Astrocyte (in vitro differentiated cells and primary cell): ENCODE data around the gene YIF1A.

Source experiments
- EZH2 ChIP-seq: IDR thresholded peaks from 2 replicates; pipeline ENCODE4 v1.6.1; 2012; ENCODE audit warnings: mild to moderate bottlenecking, low read length, inconsistent platforms; ENCODE audit not compliant: insufficient read depth
- TF ChIP-seq, protein P1 (sequence below): IDR thresholded peaks from 2 replicates; pipeline ENCODE4 v1.5.1; 2011; ENCODE audit warnings: low read depth, mild to moderate bottlenecking, inconsistent platforms, low read length, moderate library complexity; ENCODE audit not compliant: insufficient read depth

DNA sequence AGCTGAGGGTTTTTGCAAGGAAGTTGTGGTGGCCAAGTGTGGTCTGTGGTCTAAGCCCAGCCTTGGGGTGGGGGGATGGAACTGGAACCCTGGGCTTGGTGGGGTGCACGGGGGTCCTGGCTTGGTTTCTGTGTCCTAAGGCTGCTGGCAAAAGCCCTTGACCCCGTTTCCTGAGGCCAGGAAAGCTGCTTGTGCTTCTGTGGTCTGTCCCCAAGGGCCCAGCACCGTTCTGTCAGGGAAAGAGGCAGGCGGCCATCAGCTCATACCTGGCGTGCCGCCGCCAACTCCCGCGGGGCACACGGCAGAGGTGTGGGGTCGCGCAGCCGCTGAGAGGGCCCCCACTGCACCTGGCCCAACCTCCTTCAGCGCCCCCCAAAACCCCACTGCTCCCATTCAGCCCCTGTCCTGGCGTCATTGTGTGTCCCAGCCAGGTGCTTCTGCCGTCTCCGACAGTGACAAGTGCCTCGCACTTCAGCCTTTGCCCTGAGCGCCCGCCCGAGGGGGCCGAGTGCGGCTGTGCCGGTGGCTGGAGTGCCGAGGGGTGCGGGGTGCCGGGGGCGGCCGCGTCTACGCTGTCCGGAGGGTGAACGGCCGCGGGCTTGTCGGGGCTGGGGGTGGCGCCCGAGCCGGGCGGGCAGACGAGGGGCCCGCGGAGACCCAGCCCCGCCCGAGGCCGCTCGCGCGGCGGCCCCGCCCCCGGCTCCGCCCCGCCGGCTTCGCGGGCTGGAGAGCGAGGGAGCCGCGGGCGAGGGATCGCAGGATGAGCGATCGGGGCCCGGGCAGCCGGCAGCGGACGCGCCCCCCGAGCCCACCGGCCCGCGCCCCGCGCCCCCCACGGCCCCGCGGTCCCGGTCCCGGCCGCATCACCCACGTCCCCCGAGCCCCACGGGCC, 11.2 kb downstream of the YIF1A start, which contains the start of gene CNIH2:
- TF ChIP-seq, protein P1, sequence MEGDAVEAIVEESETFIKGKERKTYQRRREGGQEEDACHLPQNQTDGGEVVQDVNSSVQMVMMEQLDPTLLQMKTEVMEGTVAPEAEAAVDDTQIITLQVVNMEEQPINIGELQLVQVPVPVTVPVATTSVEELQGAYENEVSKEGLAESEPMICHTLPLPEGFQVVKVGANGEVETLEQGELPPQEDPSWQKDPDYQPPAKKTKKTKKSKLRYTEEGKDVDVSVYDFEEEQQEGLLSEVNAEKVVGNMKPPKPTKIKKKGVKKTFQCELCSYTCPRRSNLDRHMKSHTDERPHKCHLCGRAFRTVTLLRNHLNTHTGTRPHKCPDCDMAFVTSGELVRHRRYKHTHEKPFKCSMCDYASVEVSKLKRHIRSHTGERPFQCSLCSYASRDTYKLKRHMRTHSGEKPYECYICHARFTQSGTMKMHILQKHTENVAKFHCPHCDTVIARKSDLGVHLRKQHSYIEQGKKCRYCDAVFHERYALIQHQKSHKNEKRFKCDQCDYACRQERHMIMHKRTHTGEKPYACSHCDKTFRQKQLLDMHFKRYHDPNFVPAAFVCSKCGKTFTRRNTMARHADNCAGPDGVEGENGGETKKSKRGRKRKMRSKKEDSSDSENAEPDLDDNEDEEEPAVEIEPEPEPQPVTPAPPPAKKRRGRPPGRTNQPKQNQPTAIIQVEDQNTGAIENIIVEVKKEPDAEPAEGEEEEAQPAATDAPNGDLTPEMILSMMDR, result no peak
- TF ChIP-seq EZH2, result no peak
